PFSK-1 (cell line): ENCODE measurements around the gene STAU1.

ENCODE experiments used
- FOXP2 ChIP-seq: optimal IDR thresholded peaks from 2 replicates; pipeline ENCODE3; 2011; ENCODE audit warnings: borderline replicate concordance, control low read depth, inconsistent platforms; ENCODE audit not compliant: insufficient read depth; ENCODE audit errors: extremely low read length, extremely low read depth
- POLR2AphosphoS5 ChIP-seq: IDR thresholded peaks from 2 replicates; pipeline ENCODE4 v1.6.1; 2012; ENCODE audit warnings: low read depth, mild to moderate bottlenecking, control low read depth, low read length, moderate library complexity
- SIN3A ChIP-seq: IDR thresholded peaks from 2 replicates; pipeline ENCODE4 v1.6.1; 2012; ENCODE audit warnings: mild to moderate bottlenecking, low read length, moderate library complexity, borderline replicate concordance; ENCODE audit not compliant: insufficient read depth
- TAF1 ChIP-seq: IDR thresholded peaks from 2 replicates; pipeline ENCODE4 v1.6.1; 2012; ENCODE audit warnings: low read length, control low read depth, borderline replicate concordance; ENCODE audit not compliant: insufficient read depth
- TF ChIP-seq, protein P1 (sequence below), 2 experiments: IDR thresholded peaks; 2 replicates each; pipeline versions ENCODE4 v1.6.1 to v1.8.0; 2011 to 2012; ENCODE audit warnings: low read depth in 2 of 2, low read length in 2 of 2, control low read depth in 1 of 2, inconsistent platforms in 1 of 2, mild to moderate bottlenecking in 1 of 2, moderate library complexity in 1 of 2; ENCODE audit not compliant: insufficient read depth in 1 of 2

The STAU1 gene

DNA sequence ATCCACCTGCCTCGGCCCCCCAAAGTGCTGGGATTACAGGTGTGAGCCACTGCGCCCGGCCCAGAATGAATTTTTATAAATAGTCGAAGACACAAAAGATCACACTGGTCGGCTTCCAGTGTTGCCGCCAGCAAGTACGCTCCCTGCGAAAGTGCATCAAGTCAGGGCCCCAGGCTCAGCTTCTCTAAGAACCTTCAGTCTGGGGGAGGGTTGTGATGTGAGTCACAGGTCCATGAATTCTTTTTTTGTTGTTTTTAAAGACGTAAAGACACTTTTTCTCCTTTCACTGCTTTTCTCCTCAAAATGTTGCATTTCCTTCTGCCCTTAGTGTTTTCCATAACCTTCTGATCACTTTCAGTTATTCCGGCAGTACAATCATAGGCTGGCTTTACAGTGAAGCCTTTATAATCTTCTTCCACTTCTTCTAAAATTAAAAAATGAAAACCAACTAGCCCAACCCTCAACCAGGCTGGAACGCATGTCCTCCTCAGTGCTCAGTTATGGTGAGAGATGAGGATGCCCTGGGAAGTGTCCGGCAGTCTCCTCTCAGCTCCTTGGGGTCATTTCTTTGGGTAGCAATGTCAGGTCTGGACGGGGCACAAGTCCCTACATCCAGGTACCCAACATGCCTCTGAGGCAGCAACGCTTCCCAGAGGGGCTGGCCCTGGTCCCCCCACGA is 75.4 kb downstream of the STAU1 start:
- TF ChIP-seq FOXP2 (no peak), SIN3A (no peak), TAF1 (no peak), POLR2AphosphoS5 (no peak)
- TF ChIP-seq, protein P1, sequence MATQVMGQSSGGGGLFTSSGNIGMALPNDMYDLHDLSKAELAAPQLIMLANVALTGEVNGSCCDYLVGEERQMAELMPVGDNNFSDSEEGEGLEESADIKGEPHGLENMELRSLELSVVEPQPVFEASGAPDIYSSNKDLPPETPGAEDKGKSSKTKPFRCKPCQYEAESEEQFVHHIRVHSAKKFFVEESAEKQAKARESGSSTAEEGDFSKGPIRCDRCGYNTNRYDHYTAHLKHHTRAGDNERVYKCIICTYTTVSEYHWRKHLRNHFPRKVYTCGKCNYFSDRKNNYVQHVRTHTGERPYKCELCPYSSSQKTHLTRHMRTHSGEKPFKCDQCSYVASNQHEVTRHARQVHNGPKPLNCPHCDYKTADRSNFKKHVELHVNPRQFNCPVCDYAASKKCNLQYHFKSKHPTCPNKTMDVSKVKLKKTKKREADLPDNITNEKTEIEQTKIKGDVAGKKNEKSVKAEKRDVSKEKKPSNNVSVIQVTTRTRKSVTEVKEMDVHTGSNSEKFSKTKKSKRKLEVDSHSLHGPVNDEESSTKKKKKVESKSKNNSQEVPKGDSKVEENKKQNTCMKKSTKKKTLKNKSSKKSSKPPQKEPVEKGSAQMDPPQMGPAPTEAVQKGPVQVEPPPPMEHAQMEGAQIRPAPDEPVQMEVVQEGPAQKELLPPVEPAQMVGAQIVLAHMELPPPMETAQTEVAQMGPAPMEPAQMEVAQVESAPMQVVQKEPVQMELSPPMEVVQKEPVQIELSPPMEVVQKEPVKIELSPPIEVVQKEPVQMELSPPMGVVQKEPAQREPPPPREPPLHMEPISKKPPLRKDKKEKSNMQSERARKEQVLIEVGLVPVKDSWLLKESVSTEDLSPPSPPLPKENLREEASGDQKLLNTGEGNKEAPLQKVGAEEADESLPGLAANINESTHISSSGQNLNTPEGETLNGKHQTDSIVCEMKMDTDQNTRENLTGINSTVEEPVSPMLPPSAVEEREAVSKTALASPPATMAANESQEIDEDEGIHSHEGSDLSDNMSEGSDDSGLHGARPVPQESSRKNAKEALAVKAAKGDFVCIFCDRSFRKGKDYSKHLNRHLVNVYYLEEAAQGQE (IDR thresholded peaks at IDR 0.05; ENCODE audit: insufficient read depth in 1 of 2, low read depth in 2 of 2, low read length in 2 of 2), result no peak

DNA sequence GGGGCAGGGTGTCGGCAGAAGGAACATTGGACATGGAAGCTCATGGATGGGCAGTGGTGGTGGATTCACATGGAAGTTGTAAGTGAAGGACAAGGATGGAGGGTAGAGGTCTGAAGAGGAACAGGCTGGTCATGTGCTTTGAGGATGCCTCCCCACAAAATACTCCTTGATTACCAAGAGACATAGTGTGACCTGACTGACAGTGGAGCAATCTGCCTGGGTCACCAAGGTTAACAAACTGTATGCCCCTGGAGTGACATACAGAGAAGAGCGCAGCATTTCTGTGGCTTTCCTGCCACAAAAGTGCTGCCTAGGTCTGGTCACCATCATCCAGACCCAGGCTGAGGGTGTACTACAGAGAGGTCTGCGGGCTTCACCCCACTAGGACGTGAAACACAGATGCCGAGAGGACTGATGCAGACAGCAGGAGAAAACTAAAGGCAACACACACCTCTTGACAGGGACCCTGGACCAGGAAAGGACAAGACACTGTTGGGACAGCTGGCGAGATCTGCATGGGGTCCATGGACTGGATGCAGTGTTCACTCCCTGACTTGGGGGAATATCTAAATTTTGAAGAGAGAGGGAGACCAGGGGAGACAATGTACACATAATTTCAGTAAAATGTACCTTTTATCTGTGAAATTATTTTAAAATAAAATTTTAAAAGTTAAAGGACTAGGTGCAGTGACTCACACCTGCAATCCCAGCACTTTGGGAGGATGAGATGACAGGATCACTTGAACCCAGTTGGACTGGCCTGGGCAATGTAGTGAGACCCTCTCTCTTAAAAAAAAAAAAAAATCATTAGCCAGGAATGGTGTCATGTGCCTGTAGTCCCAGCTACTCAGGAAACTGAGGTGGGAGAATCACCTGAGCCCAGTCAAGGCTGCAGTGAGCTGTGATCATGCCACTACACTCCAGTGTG is 77.1 kb downstream of the STAU1 start:
- TF ChIP-seq POLR2AphosphoS5 (no peak), FOXP2 (no peak), TAF1 (no peak), SIN3A (no peak)
- TF ChIP-seq, protein P1 (IDR thresholded peaks at IDR 0.05; ENCODE audit: insufficient read depth in 1 of 2, low read depth in 2 of 2, low read length in 2 of 2), result no peak

DNA sequence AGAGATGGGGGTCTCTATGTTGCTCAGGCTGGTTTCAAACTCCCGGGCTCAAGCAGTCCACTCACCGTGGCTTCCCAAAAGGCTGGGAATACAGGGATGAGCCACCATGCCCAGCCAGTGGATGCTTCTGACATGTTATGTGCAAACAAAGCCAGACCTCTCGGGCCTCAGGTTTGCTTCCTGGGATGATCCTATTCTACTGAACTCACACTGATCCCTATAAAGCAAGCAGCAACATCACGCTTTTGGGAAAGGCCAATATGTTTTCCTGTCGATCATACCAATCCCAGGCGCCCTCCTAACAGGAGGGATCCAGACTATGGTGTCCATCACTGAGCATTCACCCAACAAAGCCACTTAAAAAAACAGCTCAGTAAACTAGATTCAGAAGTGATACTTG is 81.8 kb downstream of the STAU1 start:
- TF ChIP-seq TAF1 (no peak), POLR2AphosphoS5 (no peak)

DNA sequence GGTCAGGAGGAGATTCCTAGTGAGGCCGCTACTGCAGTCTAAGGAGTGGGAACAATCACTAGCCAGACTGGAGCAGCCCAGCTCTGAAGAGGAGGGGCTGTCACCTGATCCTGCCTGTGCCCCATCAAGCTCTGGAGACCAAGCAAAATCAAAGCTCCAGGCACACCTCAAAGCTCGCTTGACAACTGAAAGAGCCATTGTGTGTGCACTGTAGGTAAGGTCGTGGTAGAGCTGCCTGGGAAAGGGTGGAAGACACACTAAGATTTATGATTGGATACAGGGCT is 83.8 kb downstream of the STAU1 start:
- TF ChIP-seq, protein P1 (IDR thresholded peaks at IDR 0.05; ENCODE audit: insufficient read depth in 1 of 2, low read depth in 2 of 2, low read length in 2 of 2), result no peak
- TF ChIP-seq SIN3A (no peak), FOXP2 (no peak), POLR2AphosphoS5 (no peak), TAF1 (no peak)

DNA sequence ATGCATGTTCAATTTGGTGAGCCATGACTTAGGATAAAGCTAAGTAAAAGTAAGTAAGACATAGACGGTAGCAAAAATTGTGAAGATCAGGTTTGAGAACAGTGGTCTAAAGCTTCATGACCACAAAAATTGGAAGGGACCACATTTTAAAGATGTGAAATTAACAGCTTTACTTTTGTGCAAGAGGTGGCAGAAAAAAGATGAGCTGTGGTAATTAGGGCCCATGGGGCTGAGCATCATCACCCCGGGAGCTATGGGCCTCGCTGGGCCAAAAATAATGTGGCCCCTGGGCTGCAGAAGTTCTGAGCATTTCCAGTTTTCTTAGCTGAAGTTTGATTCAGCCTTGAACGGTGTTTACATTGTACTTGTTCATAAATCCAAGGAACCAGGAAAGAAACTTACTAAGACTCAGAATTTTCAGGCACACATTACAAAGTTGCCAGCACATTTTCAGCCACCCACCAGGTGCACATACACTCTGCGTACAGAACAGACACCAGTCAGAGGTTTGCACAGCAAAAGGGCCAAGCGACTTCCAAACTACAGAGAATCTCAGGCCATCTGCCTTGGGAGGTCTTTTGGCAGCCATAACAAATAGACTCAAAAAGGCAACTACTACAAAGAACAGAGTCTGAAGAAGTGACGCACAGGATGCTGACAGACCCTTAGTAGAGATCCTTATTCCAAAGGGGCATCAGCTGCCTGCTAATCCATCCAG is 84.3 kb downstream of the STAU1 start:
- TF ChIP-seq SIN3A (no peak), TAF1 (no peak), FOXP2 (no peak), POLR2AphosphoS5 (no peak; the same call in 1 of the 2 replicates)
- TF ChIP-seq, protein P1 (IDR thresholded peaks at IDR 0.05; ENCODE audit: insufficient read depth in 1 of 2, low read depth in 2 of 2, low read length in 2 of 2), result no peak
